ENCODE results near the gene MLLT1.

GRCh38 chr19:6248341-6248740, 31.4 kb downstream of the MLLT1 start:
- TF ChIP-seq CTCF (IDR thresholded peaks at IDR 0.05; ENCODE audit: insufficient read depth, low read length, poor library complexity, severe bottlenecking) (no peak), EZH2phosphoT487 (conservative IDR thresholded peaks at IDR 0.05; ENCODE audit: low read length) (no peak)
